COR-L47 (cell line): ENCODE results near the gene BANF2.

ENCODE experiments used
- DNase-seq: peaks from one replicate; lab custom pipeline; 2025; lab: John Stamatoyannopoulos, UW

The BANF2 gene

GRCh38 chr20:17664025-17664633 lies 35.6 kb upstream of the BANF2 start:
- DNase-seq, result no peak

GRCh38 chr20:17665756-17666155 lies 34.0 kb upstream of the BANF2 start:
- no peak for DNase-seq

DNA sequence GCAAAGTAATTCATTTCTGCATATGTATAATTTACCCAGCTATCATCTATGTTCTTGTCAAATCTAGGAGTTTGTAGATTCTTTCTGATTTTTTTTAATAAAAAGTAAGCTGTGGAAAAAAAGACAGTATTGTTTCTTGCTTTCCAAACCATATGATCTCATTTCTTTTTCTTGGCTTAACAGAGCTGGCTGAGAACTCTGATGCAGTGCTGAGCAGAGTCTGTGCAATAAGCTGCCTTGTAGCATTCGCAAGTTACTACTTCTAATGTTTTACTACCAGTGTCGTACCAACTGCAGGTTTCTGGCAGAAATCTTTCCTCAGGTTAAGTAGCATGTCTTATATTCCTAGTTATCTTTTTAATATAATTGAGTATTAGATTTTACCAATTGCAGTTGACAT lies 33.3 kb upstream of the BANF2 start:
- no peak for DNase-seq

- no peak for DNase-seq
These were observed 32.3 kb upstream of the BANF2 start for GRCh38 chr20:17667445-17667844.

GRCh38 chr20:17668432-17668831 lies 31.3 kb upstream of the BANF2 start:
- no peak for DNase-seq

DNA sequence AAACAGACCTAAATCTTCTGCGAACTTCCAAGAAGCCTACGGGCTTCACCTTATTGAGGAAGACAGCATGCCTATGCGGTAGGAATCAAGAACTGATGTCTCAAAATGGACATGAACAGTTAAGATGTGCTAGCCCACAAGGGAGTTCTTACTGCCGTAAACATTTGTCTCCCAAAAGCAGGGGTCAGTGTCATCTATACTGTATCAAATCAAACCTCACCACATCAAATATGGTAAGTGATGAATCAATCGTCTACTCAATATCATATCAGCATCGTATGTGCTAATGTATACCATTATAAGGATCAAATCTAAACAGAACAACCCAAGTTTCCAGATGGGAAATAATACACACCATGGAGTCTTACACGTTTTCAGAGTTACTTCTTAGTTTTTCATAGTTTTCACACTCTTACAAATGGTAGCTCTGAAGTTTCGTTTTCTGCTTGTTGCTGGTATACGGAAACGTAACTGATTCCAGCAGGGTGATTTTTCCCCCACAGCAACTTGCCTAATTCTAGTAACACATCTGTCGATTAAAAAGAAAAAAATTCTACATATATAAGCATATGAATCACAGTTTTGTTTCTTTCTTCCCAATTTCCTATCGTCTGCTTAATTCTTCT lies 30.3 kb upstream of the BANF2 start:
- no peak for DNase-seq

GRCh38 chr20:17671011-17671410 lies 28.8 kb upstream of the BANF2 start:
- DNase-seq, result no peak

GRCh38 chr20:17671565-17671964 lies 28.2 kb upstream of the BANF2 start:
- DNase-seq, result no peak

DNA sequence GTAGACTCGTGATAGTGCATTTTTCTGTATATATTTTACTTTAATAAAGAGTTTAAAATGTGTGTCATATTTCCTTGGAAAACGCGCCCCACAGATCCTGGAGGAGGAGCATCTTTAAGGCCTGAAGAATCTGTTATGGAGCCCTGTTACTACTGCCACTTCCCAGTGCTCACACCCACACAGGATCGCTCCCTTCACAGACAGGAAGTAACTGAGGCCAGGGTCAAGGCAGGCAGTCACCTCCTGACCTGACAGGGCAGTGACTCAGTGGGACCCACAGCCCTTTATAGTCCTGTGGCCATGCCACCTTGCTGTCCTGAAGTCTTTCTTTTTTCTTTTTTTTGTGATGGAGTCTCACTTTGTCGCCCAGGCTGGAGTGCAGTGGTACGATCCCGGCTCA lies 26.7 kb upstream of the BANF2 start:
- DNase-seq, result no peak

- no peak for DNase-seq
These were observed 24.8 kb upstream of the BANF2 start for GRCh38 chr20:17674722-17675518.

DNA sequence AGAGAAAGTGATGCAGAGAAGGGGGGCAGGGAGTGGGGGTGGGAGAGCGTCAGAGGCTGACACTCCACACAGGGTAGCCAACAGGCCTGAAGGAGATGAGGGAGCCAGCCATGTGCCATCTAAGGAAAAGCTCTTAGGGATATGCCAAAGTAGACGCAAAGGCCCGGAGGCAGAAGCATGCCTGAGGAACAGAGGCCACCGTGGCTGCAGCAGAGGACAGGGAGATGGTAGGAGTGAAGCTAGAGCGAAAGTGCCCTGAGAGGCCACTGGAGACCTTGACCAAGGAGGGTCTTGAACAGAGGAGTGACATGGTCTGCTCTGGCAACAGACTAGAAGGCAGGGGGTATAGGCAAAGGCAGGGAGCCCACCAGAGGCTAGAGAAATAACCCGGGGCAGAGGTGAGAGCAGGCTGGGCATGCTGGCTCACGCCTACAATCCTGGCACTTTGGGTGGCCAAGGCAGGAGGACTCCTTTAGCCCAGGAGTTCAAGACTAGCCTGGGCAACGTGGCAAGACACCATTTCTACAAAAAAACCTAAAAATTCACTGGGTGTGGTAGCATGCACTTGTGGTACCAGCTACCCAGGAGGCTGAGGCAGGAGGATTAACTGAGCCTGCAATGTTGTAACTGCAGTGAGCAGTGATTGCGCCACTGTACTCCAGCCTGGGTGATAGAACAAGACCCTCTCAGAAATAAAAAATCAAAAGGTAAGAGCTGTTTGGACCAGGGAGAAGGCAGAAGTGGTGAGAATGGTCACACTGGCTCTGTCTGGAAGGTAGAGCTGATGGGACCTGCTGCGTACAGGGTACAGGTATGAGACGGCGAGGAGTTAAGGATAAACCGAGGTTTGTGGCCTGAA lies 24.0 kb upstream of the BANF2 start:
- DNase-seq, result no peak

- DNase-seq, result no peak
These were observed 23.4 kb upstream of the BANF2 start for GRCh38 chr20:17676378-17676759.

- DNase-seq, result no peak
These were observed 22.8 kb upstream of the BANF2 start for GRCh38 chr20:17676942-17677341.

DNA sequence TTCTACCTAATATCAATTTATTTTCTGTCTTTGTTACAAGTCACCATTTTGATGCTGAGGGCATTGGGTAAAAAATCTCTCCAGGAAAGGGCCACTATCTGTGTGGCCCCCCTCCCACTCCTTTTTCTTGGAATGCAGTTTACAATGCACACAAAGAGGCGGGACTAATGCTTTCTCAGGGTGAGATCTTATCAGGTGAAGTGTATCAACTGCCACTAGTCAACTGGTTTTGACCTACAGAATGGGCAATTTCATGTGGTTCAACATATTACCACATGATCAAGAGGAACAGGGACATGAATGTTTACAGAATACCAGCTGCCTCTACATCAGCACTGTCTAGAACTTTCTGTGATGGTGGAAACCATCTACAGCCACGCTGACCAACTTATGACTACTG lies 21.5 kb upstream of the BANF2 start:
- DNase-seq, result no peak

- no peak for DNase-seq
These were observed 20.9 kb upstream of the BANF2 start for GRCh38 chr20:17678886-17679285.

- DNase-seq, result no peak
These were observed 19.6 kb upstream of the BANF2 start for GRCh38 chr20:17679941-17680835.

- peak; percentile 46 for DNase-seq
These were observed 18.7 kb upstream of the BANF2 start for GRCh38 chr20:17680836-17681725.

GRCh38 chr20:17681726-17682102 lies 18.1 kb upstream of the BANF2 start:
- no peak for DNase-seq

- DNase-seq, result peak; percentile 88
These were observed 17.5 kb upstream of the BANF2 start, which contains the start of gene RRBP1 for GRCh38 chr20:17682103-17682888. Gene RRBP1, minus strand, starts transcription at chr20:17682242. Its CDS starts 21,735 bp downstream, at chr20:17660507.

GRCh38 chr20:17682889-17683198 lies 16.9 kb upstream of the BANF2 start:
- DNase-seq, result no peak
